HG02623 (cell line): ENCODE measurements around the gene CALB2.
"Not testable (repeated sequence)": the region's sequence is repeated elsewhere in the genome, so short reads cannot be mapped to it uniquely, and the experiment has no call there.

ENCODE experiments used
- ATAC-seq: cut with Tn5 transposase; IDR thresholded peaks from one replicate; pipeline ENCODE4 v1.9.1; 2021; ENCODE audit warnings: moderate library complexity; ENCODE audit not compliant: unreplicated experiment

Gene CALB2

GRCh38 chr16:71352466-71352865 lies 6.1 kb upstream of the CALB2 start:
- ATAC-seq: no peak

- ATAC-seq: no peak
Measured at GRCh38 chr16:71352963-71353460, 5.5 kb upstream of the CALB2 start.

GRCh38 chr16:71353736-71354135 lies 4.8 kb upstream of the CALB2 start:
- ATAC-seq: no peak

- no peak for ATAC-seq
Measured at GRCh38 chr16:71354156-71354555, 4.4 kb upstream of the CALB2 start.

GRCh38 chr16:71356051-71356740 lies 2.3 kb upstream of the CALB2 start:
- no peak for ATAC-seq

- not testable (repeated sequence) for ATAC-seq
Measured at GRCh38 chr16:71356936-71357335, 1.6 kb upstream of the CALB2 start.

- no peak for ATAC-seq
Measured at GRCh38 chr16:71357681-71358080, 842 bp upstream of the CALB2 start.

- ATAC-seq: no peak
Measured at GRCh38 chr16:71359431-71359830, 908 bp downstream of the CALB2 start.

GRCh38 chr16:71360378-71360777 lies 1.9 kb downstream of the CALB2 start:
- ATAC-seq: no peak

- no peak for ATAC-seq
Measured at GRCh38 chr16:71364133-71364681, 5.7 kb downstream of the CALB2 start.

- ATAC-seq: no peak
Measured at GRCh38 chr16:71365021-71365420, 6.5 kb downstream of the CALB2 start.

- ATAC-seq: no peak
Measured at GRCh38 chr16:71367241-71367976, 8.9 kb downstream of the CALB2 start.

GRCh38 chr16:71368958-71369357 lies 10.4 kb downstream of the CALB2 start:
- no peak for ATAC-seq

GRCh38 chr16:71369494-71369893 lies 11.0 kb downstream of the CALB2 start:
- no peak for ATAC-seq

GRCh38 chr16:71371237-71371636 lies 12.7 kb downstream of the CALB2 start:
- ATAC-seq: no peak

GRCh38 chr16:71373073-71373472 lies 14.6 kb downstream of the CALB2 start:
- ATAC-seq: no peak

- no peak for ATAC-seq
Measured at GRCh38 chr16:71376465-71377157, 18.1 kb downstream of the CALB2 start.

GRCh38 chr16:71379711-71380110 lies 21.2 kb downstream of the CALB2 start:
- ATAC-seq: no peak

- no peak for ATAC-seq
Measured at GRCh38 chr16:71380831-71381230, 22.3 kb downstream of the CALB2 start.

GRCh38 chr16:71383054-71383773 lies 24.7 kb downstream of the CALB2 start:
- ATAC-seq: no peak
